Liver (tissue), 9 donors: Measurements from ENCODE around the gene ANKRD60. TPM values are rescaled to one million over a fixed set of nuclear protein-coding genes. Genes with fewer than 3 reads are reported as not detected.

Experiments used
- DNase-seq: peaks from one replicate; pipeline ENCODE4 v3.0.0-alpha.2; 2017; ENCODE audit warnings: low spot score
- H3K27ac ChIP-seq, 2 donors: one replicate each; pipeline ENCODE4 v1.7.0; 2013; ENCODE audit warnings: inconsistent platforms in 2 of 2, low read length in 2 of 2, control low read depth in 1 of 2, low read depth in 1 of 2, mild to moderate bottlenecking in 1 of 2
- H3K27me3 ChIP-seq, 4 donors: one replicate each; pipeline versions ENCODE4 v1.6.1 to v1.7.0; 2013; ENCODE audit warnings: low read length in 3 of 4, inconsistent platforms in 1 of 4, mild to moderate bottlenecking in 1 of 4, moderate library complexity in 1 of 4; ENCODE audit not compliant: control insufficient read depth in 4 of 4, insufficient read depth in 4 of 4
- H3K36me3 ChIP-seq, 4 donors: one replicate each; pipeline versions ENCODE4 v1.6.1 to v1.7.0; 2013; ENCODE audit warnings: low read length in 3 of 4, mild to moderate bottlenecking in 3 of 4, low read depth in 1 of 4, moderate library complexity in 1 of 4; ENCODE audit not compliant: control insufficient read depth in 4 of 4, insufficient read depth in 3 of 4
- H3K4me1 ChIP-seq, 4 donors: one replicate each; pipeline versions ENCODE4 v1.6.1 to v1.7.0; 2013; ENCODE audit warnings: low read length in 3 of 4, mild to moderate bottlenecking in 3 of 4, moderate library complexity in 1 of 4; ENCODE audit not compliant: control insufficient read depth in 4 of 4, insufficient read depth in 4 of 4
- H3K4me3 ChIP-seq, 3 donors: one replicate each; pipeline versions ENCODE4 v1.6.1 to v1.7.0; 2013; ENCODE audit warnings: low read length in 3 of 3, control low read depth in 1 of 3, low read depth in 1 of 3, mild to moderate bottlenecking in 1 of 3
- H3K9ac ChIP-seq, 2 donors: one replicate each; pipeline ENCODE4 v1.7.0; 2013; ENCODE audit warnings: low read length in 2 of 2, mild to moderate bottlenecking in 2 of 2, moderate library complexity in 2 of 2, control low read depth in 1 of 2, low read depth in 1 of 2
- H3K9me3 ChIP-seq, 4 donors: one replicate each; pipeline versions ENCODE4 v1.6.1 to v1.7.0; 2013; ENCODE audit warnings: low read length in 3 of 4; ENCODE audit not compliant: control insufficient read depth in 4 of 4
- EGR1 ChIP-seq, 2 donors: IDR thresholded peaks; 2 replicates each; pipeline ENCODE4 v1.6.1; 2016 to 2018; ENCODE audit warnings: antibody characterized with exemption in 2 of 2, low read depth in 2 of 2
- FOXA1 ChIP-seq: IDR thresholded peaks from 2 replicates; pipeline ENCODE4 v1.6.1; 2016; ENCODE audit warnings: antibody characterized with exemption
- FOXA2 ChIP-seq: IDR thresholded peaks from 2 replicates; pipeline ENCODE4 v1.6.1; 2016; ENCODE audit warnings: antibody characterized with exemption
- GABPA ChIP-seq, 2 donors: IDR thresholded peaks in 1 of 2; conservative IDR thresholded peaks in 1 of 2; 2 replicates each; pipeline ENCODE4 v1.6.1; 2016; ENCODE audit warnings: antibody characterized with exemption in 2 of 2, mild to moderate bottlenecking in 1 of 2, moderate library complexity in 1 of 2
- HNF4A ChIP-seq, 2 donors: conservative IDR thresholded peaks; 2 replicates each; pipeline ENCODE4 v1.6.1; 2016; ENCODE audit warnings: antibody characterized with exemption in 2 of 2, mild to moderate bottlenecking in 2 of 2
- HNF4G ChIP-seq: IDR thresholded peaks from 2 replicates; pipeline ENCODE4 v1.6.1; 2016; ENCODE audit warnings: antibody characterized with exemption
- JUND ChIP-seq, 2 donors: IDR thresholded peaks; 2 replicates each; pipeline ENCODE4 v1.6.1; 2016; ENCODE audit warnings: antibody characterized with exemption in 2 of 2
- NR2F2 ChIP-seq: IDR thresholded peaks from 2 replicates; pipeline ENCODE4 v1.6.1; 2016; ENCODE audit warnings: antibody characterized with exemption
- RAD21 ChIP-seq, 2 donors: IDR thresholded peaks; 2 replicates each; pipeline ENCODE4 v1.6.1; 2016; ENCODE audit warnings: antibody characterized with exemption in 2 of 2, mild to moderate bottlenecking in 2 of 2
- RXRA ChIP-seq, 2 donors: IDR thresholded peaks; 2 replicates each; pipeline ENCODE4 v1.6.1; 2017 to 2018; ENCODE audit warnings: antibody characterized with exemption in 2 of 2, mild to moderate bottlenecking in 1 of 2
- SP1 ChIP-seq: IDR thresholded peaks from 2 replicates; pipeline ENCODE4 v1.6.1; 2018; ENCODE audit warnings: antibody characterized with exemption, mild to moderate bottlenecking
- TAF1 ChIP-seq: conservative IDR thresholded peaks from 2 replicates; pipeline ENCODE4 v1.6.1; 2016; ENCODE audit warnings: antibody characterized with exemption, mild to moderate bottlenecking
- YY1 ChIP-seq: IDR thresholded peaks from 2 replicates; pipeline ENCODE4 v1.6.1; 2016; ENCODE audit warnings: antibody characterized with exemption, mild to moderate bottlenecking
- ZBTB33 ChIP-seq: IDR thresholded peaks from 2 replicates; pipeline ENCODE4 v1.6.1; 2016; ENCODE audit warnings: antibody characterized with exemption
- WGBS: extraction: QIAGEN DNeasy Blood & Tissue Kit; methylation state at CpG from one replicate; pipeline ENCODE4 v1.1.7; 2013; 5-methylcytosine and 5-hydroxymethylcytosine counted together
- polyA plus RNA-seq, 2 donors: library from polyadenylated mRNA; stranded (reverse) in 1 of 2; unstranded in 1 of 2; fragments of 200-250 nt in 1 of 2; fragments of >200 nt in 1 of 2; fragmentation: Nextera tagmentation in 1 of 2; extraction: Ambion mirVana in 1 of 2; gene quantifications; one replicate each; pipeline versions ENCODE4 v1.2.1 to v1.2.3, GENCODE V29; 2013 to 2015
- total RNA-seq, 2 donors: library from RNA; depleted of rRNA; stranded (reverse); fragments of >200 nt; gene quantifications; one replicate each; pipeline ENCODE4 v1.2.3, GENCODE V29; 2014
- TF ChIP-seq, protein P1 (sequence below): IDR thresholded peaks from 2 replicates; pipeline ENCODE4 v1.6.1; 2016; ENCODE audit warnings: antibody characterized with exemption
- TF ChIP-seq, protein P2 (sequence below): IDR thresholded peaks from 2 replicates; pipeline ENCODE4 v1.6.1; 2016; ENCODE audit warnings: antibody characterized with exemption
- TF ChIP-seq, protein P3 (sequence below): IDR thresholded peaks from 2 replicates; pipeline ENCODE4 v1.6.1; 2016; ENCODE audit warnings: antibody characterized with exemption, mild to moderate bottlenecking
- TF ChIP-seq, protein P4 (sequence below): fragments of 150-350 bp; IDR thresholded peaks from 2 replicates; pipeline ENCODE4 v1.5.1; 2017; ENCODE audit warnings: improper control_type of control experiment, low read depth, low read length; ENCODE audit not compliant: missing input control
- donor health status: healthy.
- donor health status: healthy.
- donor health status: healthy.
- donor health status: healthy.
- donor health status: healthy.

Gene ANKRD60
- total and polyA plus RNA-seq, 4 donors = not detected

DNA sequence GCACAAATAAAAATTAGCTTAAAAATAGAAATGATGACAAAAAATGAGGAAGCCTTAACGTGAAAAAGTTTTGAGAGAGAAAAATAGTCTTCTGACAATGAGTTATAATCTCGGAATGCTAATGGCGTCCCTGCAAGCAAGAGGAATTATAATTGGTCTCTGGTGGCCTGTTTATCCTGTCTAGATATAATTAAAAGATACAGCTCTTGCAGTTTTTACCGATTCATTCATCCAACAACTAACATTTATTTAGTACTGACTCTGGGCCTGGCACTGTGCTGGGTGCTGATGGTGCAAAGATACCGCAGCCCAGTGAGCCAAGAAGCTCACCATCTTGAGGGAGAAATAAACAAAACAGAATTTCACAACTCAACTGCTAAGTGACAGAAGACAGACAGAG, 31.6 kb upstream of the ANKRD60 start:
- H3K9me3 ChIP-seq = no peaks in the 10 kb centered on the region

GRCh38 chr20:58256842-58257241, 28.4 kb upstream of the ANKRD60 start:
- Histone ChIP-seq H3K9me3 (no peaks in the 10 kb centered on the region), H3K36me3 (no peaks in the 10 kb centered on the region), H3K9ac (no peak overlapping the region), H3K27me3 (no peaks in the 10 kb centered on the region), H3K4me3 (no peak overlapping the region), H3K4me1 (no peaks in the 10 kb centered on the region), H3K27ac (no peak overlapping the region)
- DNase-seq = no peak
- WGBS = 93% methylated on average over 4 of the region's 4 CpGs
- TF ChIP-seq, protein P1, sequence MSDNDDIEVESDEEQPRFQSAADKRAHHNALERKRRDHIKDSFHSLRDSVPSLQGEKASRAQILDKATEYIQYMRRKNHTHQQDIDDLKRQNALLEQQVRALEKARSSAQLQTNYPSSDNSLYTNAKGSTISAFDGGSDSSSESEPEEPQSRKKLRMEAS = no peak
- TF ChIP-seq, protein P2, sequence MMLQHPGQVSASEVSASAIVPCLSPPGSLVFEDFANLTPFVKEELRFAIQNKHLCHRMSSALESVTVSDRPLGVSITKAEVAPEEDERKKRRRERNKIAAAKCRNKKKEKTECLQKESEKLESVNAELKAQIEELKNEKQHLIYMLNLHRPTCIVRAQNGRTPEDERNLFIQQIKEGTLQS = no peak
- TF ChIP-seq FOXA1 (no peak), EGR1 (IDR thresholded peaks at IDR 0.05; ENCODE audit: low read depth in 2 of 2) (no peak), HNF4G (no peak), YY1 (no peak), GABPA (IDR thresholded peaks at IDR 0.05 in 1 of 2, conservative IDR thresholded peaks at IDR 0.05 in 1 of 2) (no peak)
- TF ChIP-seq, protein P3, sequence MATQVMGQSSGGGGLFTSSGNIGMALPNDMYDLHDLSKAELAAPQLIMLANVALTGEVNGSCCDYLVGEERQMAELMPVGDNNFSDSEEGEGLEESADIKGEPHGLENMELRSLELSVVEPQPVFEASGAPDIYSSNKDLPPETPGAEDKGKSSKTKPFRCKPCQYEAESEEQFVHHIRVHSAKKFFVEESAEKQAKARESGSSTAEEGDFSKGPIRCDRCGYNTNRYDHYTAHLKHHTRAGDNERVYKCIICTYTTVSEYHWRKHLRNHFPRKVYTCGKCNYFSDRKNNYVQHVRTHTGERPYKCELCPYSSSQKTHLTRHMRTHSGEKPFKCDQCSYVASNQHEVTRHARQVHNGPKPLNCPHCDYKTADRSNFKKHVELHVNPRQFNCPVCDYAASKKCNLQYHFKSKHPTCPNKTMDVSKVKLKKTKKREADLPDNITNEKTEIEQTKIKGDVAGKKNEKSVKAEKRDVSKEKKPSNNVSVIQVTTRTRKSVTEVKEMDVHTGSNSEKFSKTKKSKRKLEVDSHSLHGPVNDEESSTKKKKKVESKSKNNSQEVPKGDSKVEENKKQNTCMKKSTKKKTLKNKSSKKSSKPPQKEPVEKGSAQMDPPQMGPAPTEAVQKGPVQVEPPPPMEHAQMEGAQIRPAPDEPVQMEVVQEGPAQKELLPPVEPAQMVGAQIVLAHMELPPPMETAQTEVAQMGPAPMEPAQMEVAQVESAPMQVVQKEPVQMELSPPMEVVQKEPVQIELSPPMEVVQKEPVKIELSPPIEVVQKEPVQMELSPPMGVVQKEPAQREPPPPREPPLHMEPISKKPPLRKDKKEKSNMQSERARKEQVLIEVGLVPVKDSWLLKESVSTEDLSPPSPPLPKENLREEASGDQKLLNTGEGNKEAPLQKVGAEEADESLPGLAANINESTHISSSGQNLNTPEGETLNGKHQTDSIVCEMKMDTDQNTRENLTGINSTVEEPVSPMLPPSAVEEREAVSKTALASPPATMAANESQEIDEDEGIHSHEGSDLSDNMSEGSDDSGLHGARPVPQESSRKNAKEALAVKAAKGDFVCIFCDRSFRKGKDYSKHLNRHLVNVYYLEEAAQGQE = no peak

More for the DNA sequence above, 31.6 kb upstream of the ANKRD60 start:
- 93% methylated on average over 5 of the region's 5 CpGs for WGBS
- no peak for DNase-seq
- Histone ChIP-seq H3K4me1 (no peaks in the 10 kb centered on the region), H3K27me3 (no peaks in the 10 kb centered on the region), H3K4me3 (no peak overlapping the region), H3K36me3 (no peaks in the 10 kb centered on the region), H3K27ac (no peak overlapping the region), H3K9ac (no peak overlapping the region)
- TF ChIP-seq SP1 (no peak), NR2F2 (no peak), ZBTB33 (no peak), EGR1 (IDR thresholded peaks at IDR 0.05; ENCODE audit: low read depth in 2 of 2) (no peak), HNF4G (no peak), YY1 (no peak), RXRA (IDR thresholded peaks at IDR 0.05) (no peak), FOXA2 (no peak), GABPA (IDR thresholded peaks at IDR 0.05 in 1 of 2, conservative IDR thresholded peaks at IDR 0.05 in 1 of 2) (no peak), RAD21 (IDR thresholded peaks at IDR 0.05) (no peak), JUND (IDR thresholded peaks at IDR 0.05) (no peak), TAF1 (no peak), FOXA1 (no peak), HNF4A (conservative IDR thresholded peaks at IDR 0.05) (no peak)
- TF ChIP-seq, protein P3 = no peak
- TF ChIP-seq, protein P4, sequence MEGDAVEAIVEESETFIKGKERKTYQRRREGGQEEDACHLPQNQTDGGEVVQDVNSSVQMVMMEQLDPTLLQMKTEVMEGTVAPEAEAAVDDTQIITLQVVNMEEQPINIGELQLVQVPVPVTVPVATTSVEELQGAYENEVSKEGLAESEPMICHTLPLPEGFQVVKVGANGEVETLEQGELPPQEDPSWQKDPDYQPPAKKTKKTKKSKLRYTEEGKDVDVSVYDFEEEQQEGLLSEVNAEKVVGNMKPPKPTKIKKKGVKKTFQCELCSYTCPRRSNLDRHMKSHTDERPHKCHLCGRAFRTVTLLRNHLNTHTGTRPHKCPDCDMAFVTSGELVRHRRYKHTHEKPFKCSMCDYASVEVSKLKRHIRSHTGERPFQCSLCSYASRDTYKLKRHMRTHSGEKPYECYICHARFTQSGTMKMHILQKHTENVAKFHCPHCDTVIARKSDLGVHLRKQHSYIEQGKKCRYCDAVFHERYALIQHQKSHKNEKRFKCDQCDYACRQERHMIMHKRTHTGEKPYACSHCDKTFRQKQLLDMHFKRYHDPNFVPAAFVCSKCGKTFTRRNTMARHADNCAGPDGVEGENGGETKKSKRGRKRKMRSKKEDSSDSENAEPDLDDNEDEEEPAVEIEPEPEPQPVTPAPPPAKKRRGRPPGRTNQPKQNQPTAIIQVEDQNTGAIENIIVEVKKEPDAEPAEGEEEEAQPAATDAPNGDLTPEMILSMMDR = no peak
